ENCODE results near the gene SAMD9.

GRCh38 chr7:93053209-93053948 is 64.4 kb downstream of the SAMD9 start:
- TF ChIP-seq CTCF (IDR thresholded peaks at IDR 0.05; ENCODE audit: low read length) = no peak
- no peak for TF ChIP-seq EZH2phosphoT487 (IDR thresholded peaks at IDR 0.05; ENCODE audit: low read length)

All from MM.1S (cell line).